Calu3 (cell line): ENCODE data around the gene IL7R. TPM values are rescaled to one million over a fixed set of nuclear protein-coding genes. Genes with fewer than 3 reads are reported as not detected.

Experiments
- BruUV-seq: library from RNA; stranded (reverse); fragments of 400-500 nt; replicated peaks from 2 replicates; lab custom pipeline; 2021; lab: Mats Ljungman, UMichigan
- CTCF ChIA-PET: fragments of 300-600 bp; sonication (Branson Sonifier 250); formaldehyde crosslinking; loops from one replicate; lab custom pipeline; 2022; ENCODE audit warnings: antibody characterized with exemption; lab: Charles Lee
- DNase-seq: peaks from one replicate; pipeline ENCODE4 v3.0.0; 2022
- H3K27ac Mint-ChIP-seq: one replicate; pipeline ENCODE4 v1.8.0; 2022; ENCODE audit warnings: mixed read lengths; ENCODE audit not compliant: unreplicated experiment
- H3K27me3 Mint-ChIP-seq: one replicate; pipeline ENCODE4 v1.8.0; 2022; ENCODE audit warnings: mixed read lengths; ENCODE audit not compliant: unreplicated experiment
- H3K36me3 Mint-ChIP-seq: one replicate; pipeline ENCODE4 v1.8.0; 2022; ENCODE audit warnings: mild to moderate bottlenecking, moderate library complexity, mixed read lengths; ENCODE audit not compliant: insufficient read depth, unreplicated experiment
- H3K4me1 Mint-ChIP-seq: one replicate; pipeline ENCODE4 v1.8.0; 2022; ENCODE audit warnings: mild to moderate bottlenecking, low read depth, mixed read lengths; ENCODE audit not compliant: unreplicated experiment
- H3K4me3 Mint-ChIP-seq: one replicate; pipeline ENCODE4 v1.8.0; 2022; ENCODE audit warnings: mild to moderate bottlenecking, low read depth, moderate library complexity, mixed read lengths; ENCODE audit not compliant: unreplicated experiment
- H3K9me3 Mint-ChIP-seq: one replicate; pipeline ENCODE4 v1.8.0; 2022; ENCODE audit warnings: low read depth, mixed read lengths; ENCODE audit not compliant: unreplicated experiment
- intact Hi-C: fragments of 100-400 bp; cut with micrococcal nuclease; formaldehyde crosslinking; loops from one replicate; pipeline ENCODE4 v1.10.0; 2022; ENCODE audit not compliant: unreplicated experiment
- total RNA-seq: library from RNA; stranded (reverse); gene quantifications from 2 replicates; pipeline ENCODE4 v1.2.3, GENCODE V29; 2022
- TF ChIP-seq, protein P1 (sequence below): fragments of 200-600 bp; IDR thresholded peaks from one replicate; pipeline ENCODE4 v1.8.0; 2022; ENCODE audit warnings: antibody characterized with exemption; ENCODE audit not compliant: unreplicated experiment

Gene IL7R
- total RNA-seq, 1 experiment from 2014 or later = 0.19 TPM

DNA sequence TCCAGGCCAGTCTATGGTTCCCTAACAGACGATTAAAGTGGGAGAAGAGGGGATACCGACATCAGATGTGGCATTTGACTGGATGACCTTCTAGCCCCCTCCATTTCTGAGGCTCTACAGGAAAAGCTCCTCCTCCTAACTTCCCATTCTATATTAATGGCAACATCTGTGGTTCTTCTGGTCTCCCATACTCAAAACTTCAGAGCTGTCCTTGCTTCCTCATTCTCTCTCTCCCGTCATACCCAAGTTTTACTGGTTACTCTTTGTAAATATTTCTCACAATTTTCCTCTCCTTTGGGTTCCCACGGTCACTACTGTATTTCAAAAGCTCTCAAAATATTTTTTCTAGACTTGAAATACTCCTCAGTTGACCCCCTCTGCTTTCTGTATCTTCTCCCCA lies 36.0 kb upstream of the IL7R start:
- no TSS peak for BruUV-seq
- H3K9me3 Mint-ChIP-seq = peaks cover 3% of the 10 kb centered on the region
- H3K4me1 Mint-ChIP-seq = no peaks in the 10 kb centered on the region
- CTCF ChIA-PET = no interaction called here
- H3K27me3 Mint-ChIP-seq = no peaks in the 10 kb centered on the region
- no peak overlapping the region for H3K27ac Mint-ChIP-seq
- no peaks in the 10 kb centered on the region for H3K36me3 Mint-ChIP-seq
- DNase-seq = no peak
- H3K4me3 Mint-ChIP-seq = no peak overlapping the region
- TF ChIP-seq, protein P1, sequence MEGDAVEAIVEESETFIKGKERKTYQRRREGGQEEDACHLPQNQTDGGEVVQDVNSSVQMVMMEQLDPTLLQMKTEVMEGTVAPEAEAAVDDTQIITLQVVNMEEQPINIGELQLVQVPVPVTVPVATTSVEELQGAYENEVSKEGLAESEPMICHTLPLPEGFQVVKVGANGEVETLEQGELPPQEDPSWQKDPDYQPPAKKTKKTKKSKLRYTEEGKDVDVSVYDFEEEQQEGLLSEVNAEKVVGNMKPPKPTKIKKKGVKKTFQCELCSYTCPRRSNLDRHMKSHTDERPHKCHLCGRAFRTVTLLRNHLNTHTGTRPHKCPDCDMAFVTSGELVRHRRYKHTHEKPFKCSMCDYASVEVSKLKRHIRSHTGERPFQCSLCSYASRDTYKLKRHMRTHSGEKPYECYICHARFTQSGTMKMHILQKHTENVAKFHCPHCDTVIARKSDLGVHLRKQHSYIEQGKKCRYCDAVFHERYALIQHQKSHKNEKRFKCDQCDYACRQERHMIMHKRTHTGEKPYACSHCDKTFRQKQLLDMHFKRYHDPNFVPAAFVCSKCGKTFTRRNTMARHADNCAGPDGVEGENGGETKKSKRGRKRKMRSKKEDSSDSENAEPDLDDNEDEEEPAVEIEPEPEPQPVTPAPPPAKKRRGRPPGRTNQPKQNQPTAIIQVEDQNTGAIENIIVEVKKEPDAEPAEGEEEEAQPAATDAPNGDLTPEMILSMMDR = no peak
- intact Hi-C loops = no loop called here

DNA sequence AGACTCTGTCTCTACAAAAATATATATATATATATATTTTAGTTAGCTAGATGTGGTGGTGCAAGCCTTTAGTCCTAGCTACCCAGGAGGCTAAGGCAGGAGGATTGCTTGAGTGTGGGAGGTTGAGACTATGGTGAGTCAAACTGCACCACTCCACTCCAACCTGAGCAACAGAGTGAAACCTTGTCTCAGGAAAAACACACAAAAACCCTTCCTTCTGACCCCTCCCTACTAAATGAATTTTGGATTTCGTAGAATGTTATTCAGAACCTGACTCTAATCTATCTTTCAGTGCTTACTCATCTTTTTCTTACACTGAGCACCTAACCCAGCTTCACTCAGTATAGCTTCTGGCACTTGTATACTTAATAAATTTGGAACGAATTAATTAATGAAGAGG lies 35.2 kb upstream of the IL7R start:
- CTCF ChIA-PET = no interaction called here
- Mint-ChIP-seq H3K9me3 (peaks cover 3% of the 10 kb centered on the region), H3K27me3 (no peaks in the 10 kb centered on the region), H3K36me3 (no peaks in the 10 kb centered on the region), H3K27ac (no peak overlapping the region), H3K4me3 (no peak overlapping the region), H3K4me1 (no peaks in the 10 kb centered on the region)
- TF ChIP-seq, protein P1 = no peak
- intact Hi-C loops = no loop called here
- no peak for DNase-seq
- no TSS peak for BruUV-seq

DNA sequence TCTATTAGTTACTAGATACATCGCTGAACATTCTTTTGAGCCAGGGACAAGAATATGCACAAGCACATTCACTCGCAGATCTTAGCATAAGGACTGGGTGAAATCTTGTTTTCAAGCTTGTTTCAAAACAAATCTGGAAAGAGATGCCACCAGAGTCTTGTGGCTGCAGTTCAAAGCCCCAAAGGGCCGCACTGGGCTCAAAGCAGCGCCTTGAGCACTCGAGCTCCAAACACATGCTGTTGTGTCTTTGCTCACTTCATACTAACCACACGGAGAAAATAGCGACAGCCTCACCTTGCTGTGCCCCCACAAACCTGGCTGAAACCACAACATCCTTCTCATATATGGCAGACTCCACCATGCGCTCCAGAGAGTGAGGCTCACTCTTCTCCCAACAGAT lies 34.2 kb upstream of the IL7R start:
- TF ChIP-seq, protein P1 = no peak
- Mint-ChIP-seq H3K27me3 (no peaks in the 10 kb centered on the region), H3K36me3 (no peaks in the 10 kb centered on the region), H3K27ac (no peak overlapping the region), H3K9me3 (peaks cover 3% of the 10 kb centered on the region), H3K4me1 (no peaks in the 10 kb centered on the region), H3K4me3 (no peak overlapping the region)
- CTCF ChIA-PET = interaction anchor here (0.5 kb wide), 1 partner anchor 677 kb away, joined by 4 read pairs; no protein-coding TSS in a partner anchor
- no peak for DNase-seq
- intact Hi-C loops = no loop called here
- no TSS peak for BruUV-seq

DNA sequence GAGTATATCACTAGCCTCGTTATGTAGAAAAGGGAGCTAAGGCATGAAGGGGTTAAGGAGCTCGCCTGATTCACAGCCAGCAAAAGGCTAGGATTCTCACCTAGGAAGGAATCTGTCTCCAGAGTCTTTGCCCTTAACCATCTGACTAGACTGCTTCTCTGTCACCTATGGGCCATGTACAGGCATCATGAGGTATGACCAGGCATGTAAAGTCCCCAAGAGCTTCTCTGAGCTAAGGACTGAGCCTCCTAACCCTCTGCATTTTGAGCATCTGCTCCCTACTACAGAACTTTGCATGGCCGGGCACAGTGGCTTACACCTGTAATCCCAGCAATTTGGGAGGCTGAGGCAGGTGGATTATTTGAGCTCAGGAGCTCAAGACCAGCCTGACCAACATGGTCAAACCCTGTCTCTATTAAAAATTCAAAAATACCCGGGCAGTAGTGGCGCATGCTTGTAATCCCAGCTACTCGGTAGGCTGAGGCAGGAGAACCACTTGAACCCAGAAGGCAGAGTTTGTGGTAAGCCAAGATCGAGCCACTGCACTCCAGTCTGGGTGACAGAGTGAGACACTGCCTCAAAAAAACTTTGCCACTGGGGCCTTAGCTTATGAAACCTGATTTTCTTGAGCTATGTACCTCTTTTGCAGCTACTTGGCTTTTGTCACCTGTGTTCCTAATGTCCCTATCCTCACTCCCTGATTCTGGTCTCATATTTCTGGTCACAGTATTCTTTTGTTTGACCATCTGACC lies 33.2 kb upstream of the IL7R start:
- no peak overlapping the region for H3K27ac Mint-ChIP-seq
- intact Hi-C loops = no loop called here
- no peaks in the 10 kb centered on the region for H3K36me3 Mint-ChIP-seq
- H3K4me3 Mint-ChIP-seq = no peak overlapping the region
- CTCF ChIA-PET = no interaction called here
- TF ChIP-seq, protein P1 = no peak
- DNase-seq = no peak
- BruUV-seq = no TSS peak
- no peaks in the 10 kb centered on the region for H3K4me1 Mint-ChIP-seq
- peaks cover 3% of the 10 kb centered on the region for H3K9me3 Mint-ChIP-seq
- H3K27me3 Mint-ChIP-seq = no peaks in the 10 kb centered on the region
